Neural cell (in vitro differentiated cells): ENCODE measurements around the gene BATF3. TPM values are rescaled to one million over a fixed set of nuclear protein-coding genes. Genes with fewer than 3 reads are reported as not detected.

Source experiments
- polyA plus RNA-seq: library from polyadenylated mRNA; depleted of rRNA; stranded (reverse); fragments of >200 nt; gene quantifications from 2 replicates; pipeline ENCODE4 v1.2.3, GENCODE V29; 2014

The BATF3 gene
- polyA plus RNA-seq, 1 donor from 2014 or later: 0.82 TPM

Other genes starting within 250 kb of the BATF3 start
- gene ATF3, start 91.1 kb downstream of the BATF3 start, polyA plus RNA-seq: 3.4 and 7.2 TPM in 2 replicates
- gene NSL1, start 91.9 kb upstream of the BATF3 start, polyA plus RNA-seq: 34.0 and 40.4 TPM in 2 replicates
- gene TATDN3, start 92.1 kb upstream of the BATF3 start, polyA plus RNA-seq: 62.5 and 72.0 TPM in 2 replicates
- gene SPATA45, start 147.8 kb upstream of the BATF3 start, polyA plus RNA-seq: 1.8 TPM in 1 of 2 replicates, not detected in the other
- 37.8 and 42.1 TPM in 2 replicates for gene FLVCR1, start 158.4 kb upstream of the BATF3 start, polyA plus RNA-seq